ENCODE results near the gene SUGT1. TPM values are rescaled to one million over a fixed set of nuclear protein-coding genes. Genes with fewer than 3 reads are reported as not detected.

SUGT1 gene
- total RNA-seq, 1 donor from 2014 or later = 49.8 TPM

GRCh38 chr13:52723181-52723580, 70.5 kb downstream of the SUGT1 start:
- no peaks in the 10 kb centered on the region for H3K27me3 ChIP-seq (ENCODE audit: control insufficient read depth, insufficient read depth, low read length)
- H3K4me3 ChIP-seq (ENCODE audit: low read depth, low read length) = no peak overlapping the region
- no peak for TF ChIP-seq CTCF (IDR thresholded peaks at IDR 0.05; ENCODE audit: insufficient read depth, low read length, poor library complexity, severe bottlenecking)
- no peaks in the 10 kb centered on the region for H3K36me3 ChIP-seq (ENCODE audit: control insufficient read depth, insufficient read depth, low read length)
- DNase-seq (ENCODE audit: low read depth) = no peak

- H3K4me3 ChIP-seq (ENCODE audit: low read depth, low read length) = no peak overlapping the region
- DNase-seq (ENCODE audit: low read depth) = no peak
- no peaks in the 10 kb centered on the region for H3K27me3 ChIP-seq (ENCODE audit: control insufficient read depth, insufficient read depth, low read length)
- no peak for TF ChIP-seq CTCF (IDR thresholded peaks at IDR 0.05; ENCODE audit: insufficient read depth, low read length, poor library complexity, severe bottlenecking)
- no peaks in the 10 kb centered on the region for H3K36me3 ChIP-seq (ENCODE audit: control insufficient read depth, insufficient read depth, low read length)
Measured at GRCh38 chr13:52725302-52725701, 72.7 kb downstream of the SUGT1 start.

GRCh38 chr13:52726258-52726657, 73.6 kb downstream of the SUGT1 start:
- H3K4me3 ChIP-seq (ENCODE audit: low read depth, low read length) = no peak overlapping the region
- DNase-seq (ENCODE audit: low read depth) = no peak
- TF ChIP-seq CTCF (IDR thresholded peaks at IDR 0.05; ENCODE audit: insufficient read depth, low read length, poor library complexity, severe bottlenecking) = no peak
- no peaks in the 10 kb centered on the region for H3K27me3 ChIP-seq (ENCODE audit: control insufficient read depth, insufficient read depth, low read length)
- H3K36me3 ChIP-seq (ENCODE audit: control insufficient read depth, insufficient read depth, low read length) = no peaks in the 10 kb centered on the region

GRCh38 chr13:52734075-52734623, 81.5 kb downstream of the SUGT1 start:
- DNase-seq (ENCODE audit: low read depth) = no peak
- Histone ChIP-seq H3K27me3 (ENCODE audit: control insufficient read depth, insufficient read depth, low read length) (peaks cover 8% of the 10 kb centered on the region), H3K4me3 (ENCODE audit: low read depth, low read length) (no peak overlapping the region), H3K36me3 (ENCODE audit: control insufficient read depth, insufficient read depth, low read length) (no peaks in the 10 kb centered on the region)
- TF ChIP-seq CTCF (IDR thresholded peaks at IDR 0.05; ENCODE audit: insufficient read depth, low read length, poor library complexity, severe bottlenecking) = no peak

- H3K27me3 ChIP-seq (ENCODE audit: control insufficient read depth, insufficient read depth, low read length) = peaks cover 26% of the 10 kb centered on the region
- DNase-seq (ENCODE audit: low read depth) = no peak
- no peak for TF ChIP-seq CTCF (IDR thresholded peaks at IDR 0.05; ENCODE audit: insufficient read depth, low read length, poor library complexity, severe bottlenecking)
- H3K4me3 ChIP-seq (ENCODE audit: low read depth, low read length) = no peak overlapping the region
- no peaks in the 10 kb centered on the region for H3K36me3 ChIP-seq (ENCODE audit: control insufficient read depth, insufficient read depth, low read length)
Measured at GRCh38 chr13:52736891-52737290, 84.3 kb downstream of the SUGT1 start.

- no peak for DNase-seq (ENCODE audit: low read depth)
- Histone ChIP-seq H3K27me3 (ENCODE audit: control insufficient read depth, insufficient read depth, low read length) (peaks cover 26% of the 10 kb centered on the region), H3K36me3 (ENCODE audit: control insufficient read depth, insufficient read depth, low read length) (no peaks in the 10 kb centered on the region), H3K4me3 (ENCODE audit: low read depth, low read length) (no peak overlapping the region)
- TF ChIP-seq CTCF (IDR thresholded peaks at IDR 0.05; ENCODE audit: insufficient read depth, low read length, poor library complexity, severe bottlenecking) = no peak
Measured at GRCh38 chr13:52737451-52737850, 84.8 kb downstream of the SUGT1 start.
